Activated CD4-positive, alpha-beta T cell treated with anti-CD3 and anti-CD28 coated beads, Interleukin-2, amount 10 ng/mL, durations not matched to agents 24 days and 14 days (primary cell): ENCODE measurements around the gene PHTF2. TPM values are rescaled to one million over a fixed set of nuclear protein-coding genes. Genes with fewer than 3 reads are reported as not detected.

Experiments used
- DNase-seq: peaks from one replicate; pipeline ENCODE4 v3.0.0; 2022
- H3K27ac Mint-ChIP-seq: one replicate; pipeline ENCODE4 v1.8.0; 2022; ENCODE audit warnings: mild to moderate bottlenecking, mixed read lengths
- H3K27me3 Mint-ChIP-seq: one replicate; pipeline ENCODE4 v1.8.0; 2022; ENCODE audit warnings: mixed read lengths
- H3K36me3 Mint-ChIP-seq: one replicate; pipeline ENCODE4 v1.8.0; 2022; ENCODE audit warnings: low read depth, mild to moderate bottlenecking, mixed read lengths
- H3K4me1 Mint-ChIP-seq: one replicate; pipeline ENCODE4 v1.8.0; 2021; ENCODE audit warnings: mixed read lengths
- H3K4me3 Mint-ChIP-seq: one replicate; pipeline ENCODE4 v1.8.0; 2022; ENCODE audit warnings: mild to moderate bottlenecking, moderate library complexity, mixed read lengths
- H3K9me3 Mint-ChIP-seq: one replicate; pipeline ENCODE4 v1.8.0; 2021; ENCODE audit warnings: mixed read lengths
- intact Hi-C: fragments of 100-400 bp; cut with micrococcal nuclease; formaldehyde crosslinking; loops from one replicate; pipeline ENCODE4 v1.15.1; 2023
- total RNA-seq: library from RNA; stranded (reverse); gene quantifications from 2 replicates; pipeline ENCODE4 v1.2.3, GENCODE V29; 2022

PHTF2 gene
- total RNA-seq, 1 donor from 2014 or later, result 32.1 TPM

GRCh38 chr7:77918676-77919075, 120.1 kb downstream of the PHTF2 start:
- Mint-ChIP-seq H3K4me1 (peaks cover 9% of the 10 kb centered on the region), H3K27me3 (no peaks in the 10 kb centered on the region), H3K36me3 (peaks cover 8% of the 10 kb centered on the region), H3K4me3 (no peak overlapping the region), H3K27ac (no peak overlapping the region), H3K9me3 (no peaks in the 10 kb centered on the region)
- no peak for DNase-seq
- intact Hi-C loops, result no loop called here

GRCh38 chr7:77923419-77923818, 124.8 kb downstream of the PHTF2 start:
- H3K27me3 Mint-ChIP-seq, result no peaks in the 10 kb centered on the region
- DNase-seq, result no peak
- H3K9me3 Mint-ChIP-seq, result no peaks in the 10 kb centered on the region
- peaks cover 8% of the 10 kb centered on the region for H3K36me3 Mint-ChIP-seq
- no peak overlapping the region for H3K4me3 Mint-ChIP-seq
- H3K27ac Mint-ChIP-seq, result no peak overlapping the region
- intact Hi-C loops, result no loop called here
- peaks cover 4% of the 10 kb centered on the region for H3K4me1 Mint-ChIP-seq

- DNase-seq, result no peak
- intact Hi-C loops, result loop anchor here (5.0 kb wide), 1 partner anchor 133 kb away; the partner anchor contains the start of genes PHTF2 and TMEM60
- peaks cover 9% of the 10 kb centered on the region for H3K4me1 Mint-ChIP-seq
- H3K27me3 Mint-ChIP-seq, result no peaks in the 10 kb centered on the region
- H3K36me3 Mint-ChIP-seq, result peaks cover 24% of the 10 kb centered on the region
- H3K4me3 Mint-ChIP-seq, result no peak overlapping the region
- no peaks in the 10 kb centered on the region for H3K9me3 Mint-ChIP-seq
- H3K27ac Mint-ChIP-seq, result no peak overlapping the region
Measured at GRCh38 chr7:77930496-77930895, 131.9 kb downstream of the PHTF2 start.

GRCh38 chr7:77931841-77932240, 133.3 kb downstream of the PHTF2 start:
- Mint-ChIP-seq H3K9me3 (no peaks in the 10 kb centered on the region), H3K27ac (no peak overlapping the region), H3K36me3 (peaks cover 24% of the 10 kb centered on the region), H3K4me3 (no peak overlapping the region), H3K4me1 (peaks cover 12% of the 10 kb centered on the region), H3K27me3 (no peaks in the 10 kb centered on the region)
- DNase-seq, result no peak
- intact Hi-C loops, result loop anchor here (5.0 kb wide), 1 partner anchor 135 kb away; the partner anchor contains the start of genes PHTF2 and TMEM60

- H3K4me3 Mint-ChIP-seq, result no peak overlapping the region
- no peaks in the 10 kb centered on the region for H3K9me3 Mint-ChIP-seq
- peaks cover 12% of the 10 kb centered on the region for H3K4me1 Mint-ChIP-seq
- no peak overlapping the region for H3K27ac Mint-ChIP-seq
- H3K36me3 Mint-ChIP-seq, result peaks cover 21% of the 10 kb centered on the region
- H3K27me3 Mint-ChIP-seq, result no peaks in the 10 kb centered on the region
- no peak for DNase-seq
- intact Hi-C loops, result loop anchor here (5.0 kb wide), 1 partner anchor 136 kb away; the partner anchor contains the start of genes PHTF2 and TMEM60
Measured at GRCh38 chr7:77933394-77933793, 134.8 kb downstream of the PHTF2 start.

- peaks cover 12% of the 10 kb centered on the region for H3K4me1 Mint-ChIP-seq
- no peaks in the 10 kb centered on the region for H3K9me3 Mint-ChIP-seq
- no peak for DNase-seq
- no peaks in the 10 kb centered on the region for H3K27me3 Mint-ChIP-seq
- intact Hi-C loops, result loop anchor here (5.0 kb wide), 1 partner anchor 283 kb away; no protein-coding TSS in a partner anchor
- H3K36me3 Mint-ChIP-seq, result peaks cover 7% of the 10 kb centered on the region
- no peak overlapping the region for H3K27ac Mint-ChIP-seq
- no peak overlapping the region for H3K4me3 Mint-ChIP-seq
Measured at GRCh38 chr7:77935652-77936348, 137.2 kb downstream of the PHTF2 start.

GRCh38 chr7:77940647-77941046, 142.1 kb downstream of the PHTF2 start:
- peaks cover 4% of the 10 kb centered on the region for H3K4me1 Mint-ChIP-seq
- peaks cover 13% of the 10 kb centered on the region for H3K36me3 Mint-ChIP-seq
- no peaks in the 10 kb centered on the region for H3K9me3 Mint-ChIP-seq
- no peak overlapping the region for H3K27ac Mint-ChIP-seq
- no peak for DNase-seq
- no peaks in the 10 kb centered on the region for H3K27me3 Mint-ChIP-seq
- no peak overlapping the region for H3K4me3 Mint-ChIP-seq
- intact Hi-C loops, result loop anchor here (10.0 kb wide), 1 partner anchor 284 kb away; no protein-coding TSS in a partner anchor

- Mint-ChIP-seq H3K9me3 (no peaks in the 10 kb centered on the region), H3K4me3 (no peak overlapping the region), H3K27ac (no peak overlapping the region), H3K36me3 (peaks cover 13% of the 10 kb centered on the region), H3K4me1 (peaks cover 2% of the 10 kb centered on the region), H3K27me3 (no peaks in the 10 kb centered on the region)
- no peak for DNase-seq
- intact Hi-C loops, result loop anchor here (2.0 to 10.0 kb wide), 2 partner anchors 98 to 282 kb away; no protein-coding TSS in a partner anchor
Measured at GRCh38 chr7:77942431-77942830, 143.9 kb downstream of the PHTF2 start.

GRCh38 chr7:77944183-77945182, 145.9 kb downstream of the PHTF2 start:
- Mint-ChIP-seq H3K4me1 (peaks cover 2% of the 10 kb centered on the region), H3K27me3 (no peaks in the 10 kb centered on the region), H3K4me3 (no peak overlapping the region), H3K27ac (no peak overlapping the region), H3K36me3 (peaks cover 11% of the 10 kb centered on the region), H3K9me3 (no peaks in the 10 kb centered on the region)
- intact Hi-C loops, result loop anchor here (10.0 kb wide), 1 partner anchor 280 kb away; no protein-coding TSS in a partner anchor
- peak; percentile 53 for DNase-seq

- H3K27ac Mint-ChIP-seq, result no peak overlapping the region
Measured at GRCh38 chr7:77950548-77950947, 152.0 kb downstream of the PHTF2 start.

GRCh38 chr7:77954773-77955555, 156.4 kb downstream of the PHTF2 start:
- H3K27me3 Mint-ChIP-seq, result no peaks in the 10 kb centered on the region
- H3K4me3 Mint-ChIP-seq, result no peak overlapping the region
- no peak overlapping the region for H3K27ac Mint-ChIP-seq
- H3K9me3 Mint-ChIP-seq, result no peaks in the 10 kb centered on the region
- H3K4me1 Mint-ChIP-seq, result no peaks in the 10 kb centered on the region
- intact Hi-C loops, result no loop called here
- peaks cover 8% of the 10 kb centered on the region for H3K36me3 Mint-ChIP-seq
- DNase-seq, result no peak

More at GRCh38 chr7:77950548-77950947, 152.0 kb downstream of the PHTF2 start:
- intact Hi-C loops, result no loop called here
- peaks cover 5% of the 10 kb centered on the region for H3K36me3 Mint-ChIP-seq
- H3K4me3 Mint-ChIP-seq, result no peak overlapping the region
- DNase-seq, result no peak
- H3K4me1 Mint-ChIP-seq, result no peaks in the 10 kb centered on the region
- no peaks in the 10 kb centered on the region for H3K9me3 Mint-ChIP-seq
- no peaks in the 10 kb centered on the region for H3K27me3 Mint-ChIP-seq

- Mint-ChIP-seq H3K27ac (no peak overlapping the region), H3K4me3 (no peak overlapping the region), H3K4me1 (no peaks in the 10 kb centered on the region), H3K27me3 (no peaks in the 10 kb centered on the region), H3K36me3 (peaks cover 5% of the 10 kb centered on the region), H3K9me3 (no peaks in the 10 kb centered on the region)
- peak; percentile 48 for DNase-seq
- intact Hi-C loops, result no loop called here
Measured at GRCh38 chr7:77958436-77958835, 159.9 kb downstream of the PHTF2 start.

- no peaks in the 10 kb centered on the region for H3K4me1 Mint-ChIP-seq
- H3K36me3 Mint-ChIP-seq, result peaks cover 3% of the 10 kb centered on the region
- H3K27me3 Mint-ChIP-seq, result no peaks in the 10 kb centered on the region
- intact Hi-C loops, result no loop called here
- H3K27ac Mint-ChIP-seq, result no peak overlapping the region
- no peaks in the 10 kb centered on the region for H3K9me3 Mint-ChIP-seq
- no peak for DNase-seq
- H3K4me3 Mint-ChIP-seq, result no peak overlapping the region
Measured at GRCh38 chr7:77959080-77959479, 160.5 kb downstream of the PHTF2 start.
